HepG2 (cell line): Measurements from ENCODE around the gene MT4. TPM values are rescaled to one million over a fixed set of nuclear protein-coding genes. Genes with fewer than 3 reads are reported as not detected.

Experiments
- ARNT2 ChIP-seq: sonication (generic); formaldehyde crosslinking; IDR thresholded peaks from 2 replicates; pipeline ENCODE4 v1.8.0; 2022; ENCODE audit warnings: mild to moderate bottlenecking, low read depth, missing genetic modification reagents, moderate library complexity
- DBP ChIP-seq: sonication (generic); formaldehyde crosslinking; IDR thresholded peaks from 2 replicates; pipeline ENCODE4 v1.4.0; 2020; ENCODE audit warnings: missing genetic modification reagents; ENCODE audit errors: not compliant biosample characterization
- GPN1 ChIP-seq: sonication (generic); formaldehyde crosslinking; IDR thresholded peaks from 2 replicates; pipeline ENCODE4 v1.5.1; 2020; ENCODE audit warnings: missing genetic modification reagents, borderline replicate concordance
- ISL2 ChIP-seq: sonication (generic); formaldehyde crosslinking; IDR thresholded peaks from 2 replicates; pipeline ENCODE4 v1.5.0; 2020; ENCODE audit warnings: missing genetic modification reagents
- NFYC ChIP-seq: IDR thresholded peaks from 2 replicates; pipeline ENCODE4 v1.6.1; 2016; ENCODE audit warnings: missing genetic modification reagents, missing compliant biosample characterization
- RFX3 ChIP-seq: IDR thresholded peaks from 2 replicates; pipeline ENCODE4 v1.6.1; 2016; ENCODE audit warnings: missing biosample characterization, missing genetic modification reagents
- SAP130 ChIP-seq: IDR thresholded peaks from 2 replicates; pipeline ENCODE4 v1.6.1; 2016; ENCODE audit warnings: low read depth
- TCF7 ChIP-seq: sonication (generic); IDR thresholded peaks from 2 replicates; pipeline ENCODE4 v1.6.1; 2016; ENCODE audit warnings: antibody characterized with exemption, low read depth
- ZBTB20 ChIP-seq: sonication (generic); formaldehyde crosslinking; IDR thresholded peaks from 2 replicates; pipeline ENCODE4 v1.8.1; 2023; ENCODE audit warnings: missing genetic modification reagents, low read depth, mild to moderate bottlenecking, borderline replicate concordance
- ZBTB7A ChIP-seq: sonication (generic); formaldehyde crosslinking; IDR thresholded peaks from 2 replicates; pipeline ENCODE4 v1.8.0; 2022; ENCODE audit warnings: mild to moderate bottlenecking, missing genetic modification reagents
- ZNF318 ChIP-seq: sonication (generic); formaldehyde crosslinking; IDR thresholded peaks from 2 replicates; pipeline ENCODE4 v1.4.0; 2020; ENCODE audit warnings: mild to moderate bottlenecking, missing genetic modification reagents
- ZNF333 ChIP-seq: sonication (generic); formaldehyde crosslinking; IDR thresholded peaks from 2 replicates; pipeline ENCODE4 v1.4.0; 2020; ENCODE audit warnings: mild to moderate bottlenecking, missing genetic modification reagents, borderline replicate concordance
- ZNF557 ChIP-seq: sonication (generic); formaldehyde crosslinking; IDR thresholded peaks from 2 replicates; pipeline ENCODE4 v1.4.0; 2020; ENCODE audit warnings: missing genetic modification reagents
- ZNF746 ChIP-seq: sonication (generic); formaldehyde crosslinking; IDR thresholded peaks from 2 replicates; pipeline ENCODE4 v1.8.0; 2022; ENCODE audit warnings: mild to moderate bottlenecking, missing genetic modification reagents
- ZNF773 ChIP-seq: sonication (generic); formaldehyde crosslinking; IDR thresholded peaks from 2 replicates; pipeline ENCODE4 v1.4.0; 2020; ENCODE audit warnings: missing genetic modification reagents, borderline replicate concordance
- ZSCAN30 ChIP-seq: sonication (generic); formaldehyde crosslinking; IDR thresholded peaks from 2 replicates; pipeline ENCODE4 v1.5.0; 2020; ENCODE audit warnings: mild to moderate bottlenecking, missing genetic modification reagents
- polyA plus RNA-seq, 8 experiments: library from polyadenylated mRNA; depleted of rRNA in 3 of 8; stranded (reverse) in 7 of 8; unstranded in 1 of 8; fragments of >200 nt; fragmentation: Illumina TruSeq in 4 of 8; extraction: Trizol in 4 of 8; gene quantifications; 2 replicates each; pipeline versions ENCODE4 v1.2.1 to v1.2.3, GENCODE V29; 2011 to 2016; ENCODE audit warnings: low read depth in 4 of 8, missing spikeins in 1 of 8, mixed read lengths in 1 of 8; ENCODE audit not compliant: insufficient read depth in 1 of 8
- total RNA-seq, 5 experiments: library from RNA; depleted of rRNA; stranded (reverse); fragments of >200 nt; fragmentation: Illumina TruSeq; extraction: Trizol; gene quantifications; 2 replicates each; pipeline ENCODE4 v1.2.3, GENCODE V29; 2016; ENCODE audit warnings: low read depth in 1 of 5
- TF ChIP-seq, protein P1 (sequence below): sonication (generic); formaldehyde crosslinking; IDR thresholded peaks from 2 replicates; pipeline ENCODE4 v1.4.0; 2020; ENCODE audit warnings: mild to moderate bottlenecking, missing genetic modification reagents
- TF ChIP-seq, protein P2 (sequence below): IDR thresholded peaks from 2 replicates; pipeline ENCODE4 v1.6.1; 2018; ENCODE audit warnings: missing genetic modification reagents, mild to moderate bottlenecking, missing compliant biosample characterization

The MT4 gene
- total and polyA plus RNA-seq, 2 of the 13 experiments (the other 11 are each of a cell fraction or from before 2014, with no cell fraction given): not detected

DNA sequence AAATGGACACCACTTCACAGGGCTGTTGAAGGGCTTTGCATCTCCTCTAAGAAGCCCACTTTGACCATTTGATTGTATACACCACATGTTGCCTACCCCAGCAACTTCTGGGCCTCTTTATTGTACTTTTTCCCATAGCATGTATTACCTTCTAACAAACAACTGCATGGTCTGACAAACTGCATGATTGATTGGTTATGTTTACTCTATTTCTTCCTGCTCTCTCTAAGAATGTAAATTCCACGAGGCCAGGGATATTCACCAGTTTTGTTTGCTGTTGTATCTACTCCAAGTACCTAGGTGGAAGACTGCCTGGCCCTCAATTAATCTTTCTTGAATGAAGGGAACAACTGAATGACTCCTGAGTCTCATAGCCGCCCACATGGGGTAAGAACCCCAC is 22.8 kb upstream of the MT4 start (continued):
- TF ChIP-seq ZNF333 (CRISPR knock-in tag) (no peak), DBP (no peak), ZNF773 (no peak), ZBTB20 (CRISPR knock-in tag) (no peak), ARNT2 (CRISPR knock-in tag) (no peak), ZBTB7A (CRISPR knock-in tag) (no peak), TCF7 (no peak), ZSCAN30 (CRISPR knock-in tag) (no peak), ZNF746 (CRISPR knock-in tag) (no peak), ISL2 (CRISPR knock-in tag) (no peak), ZNF557 (CRISPR knock-in tag) (no peak), NFYC (CRISPR knock-in tag) (no peak), GPN1 (no peak), SAP130 (CRISPR knock-in tag) (0 out of 2 replicates have a peak, but pooled peaks have one; percentile 24), RFX3 (no peak), ZNF318 (CRISPR knock-in tag) (no peak)
- TF ChIP-seq, protein P1, sequence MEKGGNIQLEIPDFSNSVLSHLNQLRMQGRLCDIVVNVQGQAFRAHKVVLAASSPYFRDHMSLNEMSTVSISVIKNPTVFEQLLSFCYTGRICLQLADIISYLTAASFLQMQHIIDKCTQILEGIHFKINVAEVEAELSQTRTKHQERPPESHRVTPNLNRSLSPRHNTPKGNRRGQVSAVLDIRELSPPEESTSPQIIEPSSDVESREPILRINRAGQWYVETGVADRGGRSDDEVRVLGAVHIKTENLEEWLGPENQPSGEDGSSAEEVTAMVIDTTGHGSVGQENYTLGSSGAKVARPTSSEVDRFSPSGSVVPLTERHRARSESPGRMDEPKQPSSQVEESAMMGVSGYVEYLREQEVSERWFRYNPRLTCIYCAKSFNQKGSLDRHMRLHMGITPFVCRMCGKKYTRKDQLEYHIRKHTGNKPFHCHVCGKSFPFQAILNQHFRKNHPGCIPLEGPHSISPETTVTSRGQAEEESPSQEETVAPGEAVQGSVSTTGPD (CRISPR knock-in tag): no peak
- TF ChIP-seq, protein P2, sequence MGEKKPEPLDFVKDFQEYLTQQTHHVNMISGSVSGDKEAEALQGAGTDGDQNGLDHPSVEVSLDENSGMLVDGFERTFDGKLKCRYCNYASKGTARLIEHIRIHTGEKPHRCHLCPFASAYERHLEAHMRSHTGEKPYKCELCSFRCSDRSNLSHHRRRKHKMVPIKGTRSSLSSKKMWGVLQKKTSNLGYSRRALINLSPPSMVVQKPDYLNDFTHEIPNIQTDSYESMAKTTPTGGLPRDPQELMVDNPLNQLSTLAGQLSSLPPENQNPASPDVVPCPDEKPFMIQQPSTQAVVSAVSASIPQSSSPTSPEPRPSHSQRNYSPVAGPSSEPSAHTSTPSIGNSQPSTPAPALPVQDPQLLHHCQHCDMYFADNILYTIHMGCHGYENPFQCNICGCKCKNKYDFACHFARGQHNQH: no peak
